HG03565 (cell line): ENCODE measurements around the gene OLIG2.

Source experiments
- ATAC-seq: cut with Tn5 transposase; IDR thresholded peaks from one replicate; pipeline ENCODE4 v1.9.1; 2021; ENCODE audit warnings: mild to moderate bottlenecking, moderate library complexity; ENCODE audit not compliant: unreplicated experiment

The OLIG2 gene

DNA sequence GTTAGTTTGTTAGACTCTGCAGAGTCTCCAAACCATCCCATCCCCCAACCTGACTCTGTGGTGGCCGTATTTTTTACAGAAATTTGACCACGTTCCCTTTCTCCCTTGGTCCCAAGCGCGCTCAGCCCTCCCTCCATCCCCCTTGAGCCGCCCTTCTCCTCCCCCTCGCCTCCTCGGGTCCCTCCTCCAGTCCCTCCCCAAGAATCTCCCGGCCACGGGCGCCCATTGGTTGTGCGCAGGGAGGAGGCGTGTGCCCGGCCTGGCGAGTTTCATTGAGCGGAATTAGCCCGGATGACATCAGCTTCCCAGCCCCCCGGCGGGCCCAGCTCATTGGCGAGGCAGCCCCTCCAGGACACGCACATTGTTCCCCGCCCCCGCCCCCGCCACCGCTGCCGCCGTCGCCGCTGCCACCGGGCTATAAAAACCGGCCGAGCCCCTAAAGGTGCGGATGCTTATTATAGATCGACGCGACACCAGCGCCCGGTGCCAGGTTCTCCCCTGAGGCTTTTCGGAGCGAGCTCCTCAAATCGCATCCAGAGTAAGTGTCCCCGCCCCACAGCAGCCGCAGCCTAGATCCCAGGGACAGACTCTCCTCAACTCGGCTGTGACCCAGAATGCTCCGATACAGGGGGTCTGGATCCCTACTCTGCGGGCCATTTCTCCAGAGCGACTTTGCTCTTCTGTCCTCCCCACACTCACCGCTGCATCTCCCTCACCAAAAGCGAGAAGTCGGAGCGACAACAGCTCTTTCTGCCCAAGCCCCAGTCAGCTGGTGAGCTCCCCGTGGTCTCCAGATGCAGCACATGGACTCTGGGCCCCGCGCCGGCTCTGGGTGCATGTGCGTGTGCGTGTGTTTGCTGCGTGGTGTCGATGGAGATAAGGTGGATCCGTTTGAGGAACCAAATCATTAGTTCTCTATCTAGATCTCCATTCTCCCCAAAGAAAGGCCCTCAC is at the start of gene OLIG2:
Gene OLIG2, plus strand, starts transcription at position 447 of the 954 bp plus-strand sequence. CDS start 928 bp downstream, outside the sequence.
- no peak for ATAC-seq

DNA sequence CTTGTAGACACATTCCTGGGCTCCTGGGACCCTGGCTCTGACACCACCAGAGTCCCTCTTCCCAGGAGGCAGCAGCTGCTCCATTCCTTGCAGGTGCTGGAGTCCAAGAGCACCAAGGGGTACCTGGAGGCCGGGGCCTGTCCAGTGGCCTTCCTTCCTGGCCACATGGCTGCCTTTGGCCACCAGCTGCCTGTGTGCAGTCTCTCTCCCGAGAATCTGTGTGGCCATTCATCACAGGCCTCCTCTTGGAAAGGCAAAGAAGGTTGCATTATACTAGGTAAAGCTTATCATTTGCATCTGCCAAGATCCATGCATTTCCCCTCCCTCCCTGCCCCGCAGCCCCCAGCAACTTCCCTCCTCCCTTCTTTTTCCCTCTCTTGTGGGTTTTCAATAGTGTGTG is 48.9 kb upstream of the OLIG2 start:
- ATAC-seq: no peak

DNA sequence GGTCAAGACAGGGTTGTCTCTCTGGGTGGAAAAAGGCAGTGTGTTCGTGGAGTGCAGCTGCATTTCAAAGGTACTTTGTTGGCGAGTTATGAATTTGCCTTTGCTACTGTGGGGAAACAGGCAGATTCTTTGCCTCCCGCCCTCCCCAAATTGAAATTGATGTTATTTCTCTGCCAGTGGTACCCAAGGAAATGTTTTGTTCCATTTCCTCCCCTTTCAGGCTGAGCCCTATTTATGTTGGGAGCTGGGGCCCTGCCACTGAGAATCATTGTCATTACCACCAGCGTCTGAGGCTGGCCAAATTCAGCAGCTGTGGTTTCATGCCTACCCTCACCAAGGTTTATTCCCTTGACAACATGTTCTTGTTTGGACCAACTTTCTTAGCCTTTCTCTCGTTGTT is 48.5 kb upstream of the OLIG2 start:
- ATAC-seq: no peak

DNA sequence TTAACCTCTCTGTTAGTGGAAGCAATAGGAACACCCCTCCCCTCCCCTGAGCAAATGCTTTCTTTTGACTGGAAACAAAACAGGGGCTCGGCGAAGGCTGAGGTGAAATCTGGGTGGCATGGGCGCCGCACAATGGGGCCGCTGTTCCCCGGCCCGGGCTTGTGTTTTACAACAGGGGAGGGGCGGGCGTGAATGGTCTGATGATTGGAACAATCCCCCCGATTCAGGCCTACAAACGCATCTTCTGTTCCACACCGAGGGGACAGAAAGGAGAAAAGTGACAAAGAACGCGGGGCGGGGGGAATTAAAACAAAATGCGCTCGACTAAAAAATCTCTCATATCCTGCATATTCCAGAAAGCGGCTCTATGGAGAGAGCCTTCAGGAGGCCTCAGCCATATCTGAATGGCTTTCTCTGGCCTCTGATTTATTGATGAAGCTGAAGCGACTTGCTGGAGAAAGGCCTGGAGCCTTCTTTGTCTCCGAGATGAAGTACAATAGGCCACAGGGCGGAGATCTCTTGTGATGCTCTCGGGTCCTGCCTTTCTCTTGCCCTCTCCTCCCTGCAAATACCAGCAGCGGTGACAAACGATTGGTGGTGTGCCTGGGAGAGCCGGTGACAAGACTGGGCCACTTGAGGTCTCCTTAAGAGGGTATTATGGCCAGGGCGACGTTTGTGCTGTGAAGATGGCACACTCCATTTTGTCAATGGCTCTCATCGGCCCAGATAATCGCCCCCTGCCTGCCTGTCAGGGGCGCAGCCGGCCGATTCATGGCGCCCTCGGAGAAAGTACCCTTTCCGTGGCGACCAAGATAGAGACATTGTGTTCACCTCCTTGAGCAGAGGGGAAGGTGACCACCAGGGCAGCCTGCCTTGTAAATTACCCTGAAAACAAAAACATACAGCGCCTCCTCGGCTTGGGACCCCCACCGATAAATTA is 47.1 kb upstream of the OLIG2 start:
- ATAC-seq: no peak

DNA sequence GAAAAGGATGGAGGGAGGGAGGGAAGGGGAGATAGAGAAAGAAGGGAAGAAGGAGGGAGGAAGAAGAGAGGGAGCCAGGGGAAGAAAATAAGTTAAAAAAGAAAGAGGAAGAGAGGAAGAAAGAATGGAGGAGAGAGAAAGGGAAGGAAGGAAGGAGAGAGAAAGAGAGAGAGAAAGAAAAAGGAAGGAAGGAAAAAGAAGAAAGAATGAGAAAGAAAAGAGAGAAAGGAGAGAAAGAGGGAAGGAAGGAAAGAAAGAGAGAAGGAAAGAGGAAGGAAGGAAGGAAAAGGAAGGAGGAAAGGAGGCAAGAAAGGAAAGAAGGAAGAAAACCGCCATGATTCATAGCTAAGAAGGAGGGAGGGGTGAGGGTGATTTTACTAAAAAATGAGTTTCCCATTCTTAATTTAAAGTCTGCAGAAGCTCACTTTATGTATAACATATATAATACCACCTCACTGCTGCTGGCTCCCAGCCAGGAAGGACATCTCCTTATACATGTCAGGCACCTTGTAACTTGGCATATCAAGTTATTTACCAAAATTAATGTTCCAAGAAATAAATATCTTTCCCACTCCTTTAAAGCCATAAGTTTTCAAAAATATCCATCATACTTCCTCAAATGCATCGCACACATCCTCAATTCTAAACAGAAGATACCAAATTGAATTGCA is 46.0 kb upstream of the OLIG2 start:
- ATAC-seq: no peak

DNA sequence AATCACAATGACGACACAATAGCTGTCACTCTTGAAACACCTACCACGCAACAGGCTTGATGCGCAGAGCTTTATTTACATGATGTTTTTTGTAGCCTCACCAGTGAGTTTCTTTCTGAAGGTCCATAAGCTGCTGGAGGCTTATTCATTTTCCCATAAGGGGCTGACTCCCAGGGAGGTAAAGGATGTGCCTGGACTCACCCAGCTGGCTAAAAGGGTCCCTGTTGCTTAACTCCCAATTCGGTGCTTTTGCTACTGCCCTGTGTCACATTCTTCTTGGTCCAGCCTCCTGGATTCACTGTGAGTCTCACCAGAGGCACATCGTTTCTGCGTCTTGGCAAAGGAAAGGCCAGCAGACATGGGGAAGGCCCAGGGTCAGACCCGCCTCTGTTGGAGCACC is 44.6 kb upstream of the OLIG2 start:
- ATAC-seq: no peak

DNA sequence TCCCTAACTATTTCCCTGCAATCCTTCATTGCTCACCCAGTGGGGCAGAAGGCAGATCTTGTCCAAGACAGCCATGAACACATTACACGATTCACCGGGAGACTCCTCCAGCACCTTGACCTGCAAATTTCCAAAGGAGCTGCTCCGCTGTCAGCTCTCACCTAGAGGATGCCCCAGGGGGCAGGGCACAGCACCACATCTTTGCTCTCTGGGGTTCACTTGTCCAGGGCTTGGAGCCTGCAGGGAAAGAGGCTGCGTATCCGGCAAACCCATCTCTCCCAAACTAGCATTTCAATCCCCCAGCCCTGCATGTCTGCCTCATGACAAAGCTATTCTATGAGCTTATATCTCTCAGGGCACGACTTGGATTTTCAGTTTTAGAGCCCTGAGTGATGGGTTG is 35.1 kb upstream of the OLIG2 start:
- ATAC-seq: no peak

DNA sequence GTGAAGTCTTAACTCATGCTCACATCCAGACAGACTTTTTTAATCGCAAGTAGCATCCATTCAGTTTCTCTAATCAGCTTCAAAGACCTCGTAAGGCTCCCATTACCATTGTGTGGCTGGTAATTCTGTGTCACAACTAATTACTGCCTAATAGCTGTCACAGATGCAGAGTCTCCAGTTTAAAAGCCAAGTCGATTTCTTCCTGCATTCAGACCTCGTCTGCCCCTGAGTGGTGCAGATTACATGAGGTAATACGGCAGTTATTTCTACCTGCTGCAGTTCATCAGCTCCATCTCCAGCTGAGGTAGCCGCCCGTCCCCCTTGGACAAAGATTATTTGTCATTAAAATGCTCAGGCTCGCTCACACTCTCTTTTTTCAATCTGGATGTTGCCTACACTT is 34.4 kb upstream of the OLIG2 start:
- no peak for ATAC-seq

DNA sequence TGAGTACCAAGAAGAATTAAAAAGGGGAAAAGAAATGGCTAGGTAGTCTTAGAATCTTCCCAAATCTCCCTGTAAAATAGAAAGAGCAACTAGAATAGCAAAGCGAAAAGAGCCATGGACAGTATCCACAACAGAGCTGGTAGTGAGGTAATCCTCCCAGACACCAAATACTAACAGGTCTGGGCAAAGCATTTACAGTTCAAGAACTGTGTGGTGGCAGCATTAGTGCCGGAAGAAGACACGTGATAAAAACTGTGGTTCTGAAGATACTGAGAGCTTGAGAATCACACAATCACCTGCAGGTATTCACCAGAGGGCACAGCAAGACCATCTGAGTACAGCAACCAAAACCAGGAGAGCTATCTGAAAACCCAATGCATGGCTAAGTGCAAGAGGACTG is 31.8 kb upstream of the OLIG2 start:
- ATAC-seq: no peak

DNA sequence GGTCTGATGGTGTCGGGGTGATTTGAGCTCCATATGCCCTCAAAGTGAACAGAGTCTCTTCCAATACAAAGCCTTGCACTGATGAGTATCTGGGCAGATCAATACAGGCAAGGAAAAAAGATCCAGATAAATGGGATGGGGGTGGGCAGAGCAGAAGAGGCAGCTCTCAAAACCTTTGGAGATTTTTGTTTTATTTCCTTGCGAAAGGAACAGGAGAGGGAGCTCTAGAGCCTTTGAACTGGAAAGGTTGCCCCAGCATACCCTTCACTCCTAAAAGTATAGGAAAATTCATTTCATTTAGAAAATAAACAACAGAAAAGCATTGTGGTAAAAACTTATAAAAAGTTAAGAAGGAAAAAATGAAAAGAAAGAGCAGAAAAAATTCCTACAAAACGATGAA is 31.4 kb upstream of the OLIG2 start:
- ATAC-seq: no peak

DNA sequence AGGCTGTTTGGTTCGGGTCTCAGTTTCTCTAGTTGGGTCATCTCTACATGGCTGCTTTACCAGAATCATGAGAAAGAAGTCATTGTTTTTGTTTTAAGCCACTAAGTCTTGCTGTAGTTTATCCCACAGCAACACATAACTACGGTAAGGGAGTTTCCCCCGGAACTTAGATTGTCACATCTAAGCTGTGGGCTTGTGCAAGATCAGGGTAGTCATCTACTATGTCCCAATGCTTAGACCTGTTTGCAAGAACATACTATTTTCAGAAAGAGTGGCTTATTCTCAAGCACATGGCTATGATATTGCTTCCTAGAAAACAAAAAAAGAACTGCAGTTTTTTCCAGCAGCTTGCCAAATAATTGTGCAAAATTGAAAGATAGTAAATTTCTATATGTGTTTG is 18.0 kb upstream of the OLIG2 start:
- ATAC-seq: no peak

DNA sequence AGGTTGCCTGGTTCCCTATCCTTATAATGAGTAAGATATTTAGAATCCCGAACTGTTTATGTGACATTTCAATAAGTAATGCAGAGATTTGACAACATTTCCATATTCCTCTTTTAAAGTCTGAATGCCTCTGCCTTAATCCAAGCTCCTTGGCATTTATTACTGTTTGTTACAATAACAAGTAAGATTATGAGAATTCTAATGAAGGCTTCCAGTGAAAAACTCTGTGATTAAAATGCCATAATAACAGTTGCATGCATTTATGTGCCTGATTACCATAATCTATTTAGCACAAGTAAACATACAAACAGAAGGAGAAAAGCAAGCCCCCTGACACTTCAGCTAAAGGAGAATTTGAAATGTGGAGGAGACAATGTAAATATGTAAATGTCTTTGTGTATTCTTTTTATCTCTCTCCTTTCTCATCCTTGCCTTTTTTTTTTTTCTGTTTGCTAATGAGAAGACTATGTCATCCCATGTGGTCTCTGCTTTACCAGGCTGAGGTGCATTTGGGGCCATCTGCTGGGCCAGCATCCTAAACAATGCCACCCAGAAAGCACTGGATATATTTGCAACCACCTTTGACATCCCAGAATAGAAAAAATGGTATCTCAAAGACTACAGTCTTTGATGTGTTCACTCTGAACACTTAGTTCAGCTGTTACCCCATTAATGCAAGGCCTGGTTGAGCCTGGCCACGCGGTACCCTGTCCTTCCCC is 17.2 kb upstream of the OLIG2 start:
- no peak for ATAC-seq

DNA sequence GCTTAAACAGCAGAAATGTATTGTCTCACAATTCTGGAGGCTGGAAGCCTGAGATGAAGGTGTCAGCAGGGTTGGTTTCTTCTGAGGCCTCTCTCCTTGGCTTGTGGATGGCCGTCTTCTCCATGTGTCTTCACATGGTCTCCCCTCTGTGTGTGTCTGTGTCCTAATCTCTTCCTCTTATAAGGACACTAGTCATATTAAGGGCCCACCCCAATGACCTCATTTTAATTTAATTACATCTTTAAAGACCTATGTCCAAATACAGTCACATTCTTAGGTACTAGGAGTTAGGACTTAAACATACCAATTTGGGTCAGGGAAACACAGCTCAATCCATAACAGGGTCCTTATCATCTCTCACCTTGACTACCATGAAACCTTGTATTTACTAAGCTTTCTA is 14.8 kb upstream of the OLIG2 start:
- ATAC-seq: no peak

DNA sequence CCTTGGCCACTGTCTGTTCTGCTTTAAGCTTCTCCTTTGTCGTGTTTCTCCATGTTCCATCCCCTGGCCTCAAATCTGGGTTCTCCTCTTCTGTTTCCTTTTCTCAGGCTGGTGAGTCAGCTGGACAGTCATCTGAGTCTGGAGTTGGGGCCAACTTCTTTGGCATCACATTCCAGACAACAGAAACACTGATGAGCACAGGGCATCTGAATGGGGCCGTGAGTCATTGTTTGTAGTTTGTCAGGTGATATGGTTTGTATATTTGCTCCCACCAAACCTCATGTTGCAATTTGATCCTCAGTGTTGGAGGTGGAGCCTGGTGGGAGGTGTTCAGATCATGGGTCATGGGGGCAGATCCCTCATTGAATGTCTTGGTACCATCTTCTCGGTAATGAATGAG is 14.3 kb upstream of the OLIG2 start:
- no peak for ATAC-seq

DNA sequence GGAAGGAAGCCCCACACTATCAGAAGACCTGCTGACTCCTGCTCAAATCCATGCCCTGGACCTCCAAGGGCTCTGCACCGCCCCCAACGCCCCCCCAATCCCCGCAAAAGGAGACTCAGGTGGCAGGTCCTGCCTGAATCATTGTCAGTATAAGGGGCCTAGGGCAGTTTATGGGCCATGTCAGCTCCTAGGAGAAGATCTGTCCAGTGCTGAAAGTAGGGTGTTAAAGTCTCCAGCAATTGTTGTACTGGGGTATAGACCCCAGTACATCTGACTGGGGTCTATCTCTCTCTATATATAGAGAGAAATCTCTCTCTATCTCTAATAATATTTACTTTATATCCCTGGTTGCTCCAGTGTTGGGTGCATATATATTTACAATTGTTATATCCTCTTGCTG is 12.1 kb upstream of the OLIG2 start:
- ATAC-seq: no peak

DNA sequence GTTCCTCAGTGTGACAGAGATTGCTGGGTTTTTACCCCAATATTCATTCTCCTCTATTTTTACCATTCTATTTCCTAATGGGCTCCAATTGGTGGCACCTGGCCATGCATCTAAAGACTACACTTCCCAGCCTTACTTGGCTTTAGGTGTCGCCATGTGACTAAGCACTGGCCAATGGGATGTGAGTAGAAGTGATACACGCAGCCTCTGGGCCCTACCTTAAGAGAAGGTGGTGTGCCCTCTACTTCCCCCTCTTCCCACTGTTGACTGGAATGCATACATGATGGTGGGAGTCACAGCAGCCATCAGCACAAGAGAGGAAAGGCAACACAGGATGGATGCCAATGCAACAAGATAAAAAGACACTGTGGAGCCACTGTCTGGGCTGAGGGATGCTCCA is 11.4 kb upstream of the OLIG2 start:
- no peak for ATAC-seq

DNA sequence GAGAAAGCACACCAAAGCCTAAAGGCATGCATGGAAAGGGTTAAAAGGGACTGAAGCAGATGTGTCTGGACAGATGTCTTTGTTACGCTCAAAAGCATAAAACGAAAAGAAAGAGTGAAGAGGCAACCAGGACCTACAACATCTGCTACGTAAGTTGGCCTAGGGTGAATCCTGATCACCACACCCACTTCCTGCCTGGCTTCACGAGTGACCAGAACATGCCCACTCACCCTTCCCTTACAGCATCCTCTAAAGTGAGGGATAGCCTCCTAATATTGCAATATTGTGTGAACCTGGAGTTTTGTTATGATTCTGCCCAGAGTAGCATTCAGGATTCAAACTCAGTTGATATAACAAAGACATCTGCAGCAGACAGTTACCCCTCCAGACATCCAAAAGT is 10.6 kb upstream of the OLIG2 start:
- no peak for ATAC-seq

DNA sequence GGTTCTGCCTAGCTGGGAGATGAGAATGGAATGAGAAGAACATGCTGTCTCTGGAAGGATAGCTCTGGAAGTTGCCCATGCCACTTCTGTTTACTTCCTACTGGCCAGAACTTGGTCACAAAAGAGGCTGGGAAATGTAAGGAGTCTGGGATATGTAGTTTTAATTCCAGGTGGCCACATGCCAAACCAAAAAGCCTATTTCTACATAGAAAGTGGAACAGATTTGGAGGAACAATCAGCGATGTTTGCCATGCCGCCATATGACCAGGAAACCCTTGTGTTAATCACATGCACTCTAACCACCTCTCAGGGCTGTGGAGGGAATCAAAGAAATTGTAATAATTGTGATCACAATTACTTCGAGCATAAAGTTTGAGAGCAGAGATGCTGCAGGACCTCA is 10.0 kb upstream of the OLIG2 start:
- ATAC-seq: no peak

DNA sequence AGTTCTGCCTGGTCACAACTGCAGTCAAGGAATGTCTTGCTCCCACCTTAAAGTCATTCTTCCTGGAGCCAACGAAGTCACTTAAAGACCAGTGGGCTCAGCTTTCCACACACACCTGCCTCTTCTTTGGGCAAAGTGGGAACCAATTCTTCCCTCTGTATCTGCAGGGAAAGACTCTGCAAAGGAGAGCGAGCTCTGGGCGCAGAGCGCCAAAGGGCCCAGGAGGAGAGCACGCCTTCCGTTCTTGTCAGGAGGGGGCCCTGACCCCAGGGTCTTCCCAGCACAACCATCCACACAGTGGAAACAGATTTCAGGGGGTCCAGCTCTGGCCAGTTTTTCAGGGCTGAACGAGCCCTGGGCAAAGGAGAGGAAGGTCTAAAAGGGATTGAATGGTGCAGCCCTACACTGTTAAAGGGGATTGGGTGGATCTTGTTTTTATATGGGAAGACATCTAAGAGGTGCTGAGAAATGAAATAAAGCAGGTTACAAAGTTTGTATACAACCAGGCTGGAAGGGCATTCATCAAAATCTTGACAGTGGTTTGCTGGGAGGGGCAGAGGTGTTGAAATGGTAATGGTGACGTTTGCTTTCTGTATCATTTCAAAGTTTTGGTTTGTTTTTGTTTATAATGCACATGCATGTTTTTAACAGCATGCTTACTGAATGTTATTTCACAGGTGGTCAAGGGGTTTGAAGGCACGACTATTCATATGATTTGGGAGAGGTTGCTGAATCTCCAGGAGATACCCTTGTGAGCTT is 6.8 kb upstream of the OLIG2 start:
- ATAC-seq: no peak

DNA sequence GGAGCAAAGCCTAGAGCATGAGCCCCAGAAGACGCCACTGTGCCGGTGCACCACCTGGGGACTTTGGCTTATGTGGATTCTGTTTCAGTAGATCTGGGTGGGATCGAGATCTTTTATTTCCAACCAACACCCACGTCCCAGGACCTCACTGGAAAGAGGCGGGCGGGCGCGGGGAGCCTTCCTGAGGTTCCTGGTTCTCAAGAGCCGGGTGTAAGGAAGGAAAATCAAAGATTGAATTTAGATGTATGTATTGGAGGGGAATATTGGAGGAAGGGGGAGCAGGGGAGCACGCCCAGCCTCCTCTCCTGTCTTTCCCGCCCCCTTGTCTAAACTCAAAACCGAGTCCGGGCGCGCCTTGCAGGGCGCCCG is 6.2 kb upstream of the OLIG2 start:
- no peak for ATAC-seq
